GM12878 (cell line): ENCODE data around the gene SLC2A4RG. TPM values are rescaled to one million over a fixed set of nuclear protein-coding genes. Genes with fewer than 3 reads are reported as not detected.

Experiments used
- ATAC-seq: fragments of 200-7000 bp; cut with Tn5 transposase; 3 replicates; pipeline ENCODE4 v1.9.1; 2020; ENCODE audit warnings: mild to moderate bottlenecking, moderate library complexity
- BruUV-seq: library from RNA; stranded (reverse); fragments of 400-500 nt; replicated peaks from 2 replicates; lab custom pipeline; 2021; lab: Mats Ljungman, UMichigan
- CTCF ChIA-PET: fragments of 300-600 bp; sonication (Branson Sonifier 250); formaldehyde crosslinking; extraction: SDS; loops from one replicate; lab custom pipeline; 2021; ENCODE audit warnings: inconsistent platforms; lab: Yijun Ruan, JAX
- POLR2A ChIA-PET: fragments of 350-600 bp; formaldehyde crosslinking; extraction: SDS; loops from one replicate; lab custom pipeline; 2021; ENCODE audit warnings: inconsistent platforms; lab: Charles Lee
- RAD21 ChIA-PET: fragments of 300-600 bp; sonication (Branson Sonifier 250); formaldehyde crosslinking; loops from one replicate; lab custom pipeline; 2023; ENCODE audit warnings: antibody characterized with exemption; ENCODE audit not compliant: unreplicated experiment; lab: Charles Lee
- SMC1A ChIA-PET: fragments of 300-600 bp; sonication (Branson Sonifier 250); formaldehyde crosslinking; loops from one replicate; lab custom pipeline; 2023; ENCODE audit not compliant: unreplicated experiment, uncharacterized antibody; lab: Charles Lee
- DNase-seq: peaks from one replicate; pipeline ENCODE4 v3.0.0-alpha.2; 2011; ENCODE audit warnings: low read depth, low spot score
- FAIRE-seq: peaks from 3 replicates; lab custom pipeline; 2011; peaks lifted over from hg19 to GRCh38; lab: Jason Lieb, UNC
- H2AFZ ChIP-seq: 2 replicates; pipeline ENCODE4 v1.6.0; 2011; ENCODE audit warnings: low read depth, low read length, control low read depth; ENCODE audit not compliant: control insufficient read depth
- H3K27ac ChIP-seq: 2 replicates; pipeline ENCODE4 v1.5.1; 2011; ENCODE audit warnings: control low read depth; ENCODE audit not compliant: control insufficient read depth, insufficient read depth
- H3K27me3 ChIP-seq, 2 experiments: replicated peaks in 1 of 2; 2 replicates each; pipeline versions ENCODE4 v1.6.0 to v1.6.1; 2011; ENCODE audit warnings: low read length in 1 of 2; ENCODE audit not compliant: control insufficient read depth in 2 of 2, insufficient read depth in 2 of 2
- H3K36me3 ChIP-seq, 2 experiments: 2 replicates each; pipeline ENCODE4 v1.5.1; 2011; ENCODE audit warnings: low read length in 1 of 2; ENCODE audit not compliant: control insufficient read depth in 2 of 2, insufficient read depth in 2 of 2
- H3K4me1 ChIP-seq: 2 replicates; pipeline ENCODE4 v1.6.1; 2011; ENCODE audit warnings: mild to moderate bottlenecking, low read length, moderate library complexity, mixed read lengths; ENCODE audit not compliant: control insufficient read depth, insufficient read depth
- H3K4me2 ChIP-seq: 2 replicates; pipeline ENCODE4 v1.6.0; 2011; ENCODE audit warnings: control low read depth; ENCODE audit not compliant: control insufficient read depth, insufficient read depth
- H3K4me3 ChIP-seq: fragments of 200-600 bp; sonication (generic); 2 replicates; pipeline ENCODE4 v1.5.1; 2016
- H3K79me2 ChIP-seq: 2 replicates; pipeline ENCODE4 v1.6.0; 2011; ENCODE audit warnings: low read length; ENCODE audit not compliant: control insufficient read depth, insufficient read depth
- H3K9ac ChIP-seq: 2 replicates; pipeline ENCODE4 v1.8.0; 2011; ENCODE audit warnings: low read length, control low read depth, mixed read lengths; ENCODE audit not compliant: control insufficient read depth, insufficient read depth
- H3K9me3 ChIP-seq: replicated peaks from 3 replicates; pipeline ENCODE4 v1.5.1; 2011; ENCODE audit warnings: mild to moderate bottlenecking, low read length; ENCODE audit not compliant: control insufficient read depth, insufficient read depth
- H4K20me1 ChIP-seq: 2 replicates; pipeline ENCODE4 v1.6.0; 2011; ENCODE audit not compliant: control insufficient read depth, insufficient read depth
- CHD4 ChIP-seq: fragments of 200-600 bp; sonication (generic); IDR thresholded peaks from 2 replicates; pipeline ENCODE4 v1.6.1; 2016; ENCODE audit warnings: mild to moderate bottlenecking
- ESRRA ChIP-seq: IDR thresholded peaks from 2 replicates; pipeline ENCODE4 v1.6.1; 2012; ENCODE audit warnings: mild to moderate bottlenecking, low read length, improper control_type of control experiment
- FOS ChIP-seq: IDR thresholded peaks from 3 replicates; pipeline ENCODE4 v1.6.1; 2011; ENCODE audit warnings: borderline replicate concordance; ENCODE audit not compliant: insufficient read length; ENCODE audit errors: extremely low read depth
- FOXK2 ChIP-seq: fragments of 450-650 bp; IDR thresholded peaks from 2 replicates; pipeline ENCODE4 v1.6.1; 2017; ENCODE audit warnings: mild to moderate bottlenecking, moderate library complexity
- MEF2A ChIP-seq: IDR thresholded peaks from 2 replicates; pipeline ENCODE4 v1.6.1; 2011; ENCODE audit warnings: low read depth, mild to moderate bottlenecking, low read length, moderate library complexity; ENCODE audit not compliant: insufficient read depth
- NBN ChIP-seq: fragments of 450-650 bp; IDR thresholded peaks from 2 replicates; pipeline ENCODE4 v1.6.1; 2016
- NFIC ChIP-seq: IDR thresholded peaks from 2 replicates; pipeline ENCODE4 v1.6.1; 2012; ENCODE audit warnings: low read depth, mild to moderate bottlenecking, inconsistent platforms, low read length, moderate library complexity
- NFYB ChIP-seq: IDR thresholded peaks from 2 replicates; pipeline ENCODE4 v1.6.1; 2011; ENCODE audit warnings: low read depth, mild to moderate bottlenecking, low read length, improper control_type of control experiment, moderate library complexity; ENCODE audit not compliant: insufficient read depth
- NKRF ChIP-seq: fragments of 450-650 bp; conservative IDR thresholded peaks from 2 replicates; pipeline ENCODE4 v1.6.1; 2017; ENCODE audit warnings: mild to moderate bottlenecking, moderate library complexity
- PAX5 ChIP-seq: IDR thresholded peaks from 2 replicates; pipeline ENCODE4 v1.6.1; 2011; ENCODE audit warnings: low read depth, low read length, borderline replicate concordance
- SP1 ChIP-seq: IDR thresholded peaks from one replicate; pipeline ENCODE4 v1.6.1; 2011; ENCODE audit warnings: low read depth, low read length
- STAT1 ChIP-seq: fragments of 450-650 bp; conservative IDR thresholded peaks from 2 replicates; pipeline ENCODE4 v1.6.1; 2014; ENCODE audit warnings: antibody characterized with exemption, mild to moderate bottlenecking
- TCF3 ChIP-seq: IDR thresholded peaks from 2 replicates; pipeline ENCODE4 v1.6.1; 2012; ENCODE audit warnings: low read depth, mild to moderate bottlenecking, low read length, borderline replicate concordance; ENCODE audit not compliant: insufficient read depth
- ZSCAN29 ChIP-seq: fragments of 450-650 bp; IDR thresholded peaks from 2 replicates; pipeline ENCODE4 v1.6.1; 2017; ENCODE audit warnings: mild to moderate bottlenecking, moderate library complexity
- WGBS: methylation state at CpG from one replicate; pipeline ENCODE4 v1.1.6; 2016; ENCODE audit warnings: low lambda C conversion rate; ENCODE audit not compliant: insufficient replicate concordance, insufficient coverage; ENCODE audit errors: missing lambda C conversion rate; 5-methylcytosine and 5-hydroxymethylcytosine counted together
- in situ Hi-C: fragments of 300-500 bp; cut with MboI; formaldehyde crosslinking; loops from 9 replicates; pipeline ENCODE4 v1.14.3; 2018; ENCODE audit warnings: mixed read lengths
- intact Hi-C: fragments of 100-400 bp; cut with micrococcal nuclease; formaldehyde crosslinking; loops from one replicate; pipeline ENCODE4 v1.14.2; 2022; ENCODE audit not compliant: unreplicated experiment
- polyA plus RNA-seq, 11 experiments: library from polyadenylated mRNA; depleted of rRNA in 4 of 11; unstranded in 6 of 11; stranded (reverse) in 5 of 11; fragments of >200 nt; fragmentation: Nextera tagmentation in 4 of 11; fragmentation: Illumina TruSeq in 1 of 11; extraction: Ambion mirVana in 4 of 11; extraction: Trizol in 1 of 11; gene quantifications; 1 replicate in 1 of 11; 2 replicates in 10 of 11; pipeline versions ENCODE4 v1.2.1 to v1.2.3, GENCODE V29; 2011 to 2016; ENCODE audit warnings: inconsistent platforms in 2 of 11, missing spikeins in 2 of 11, low read depth in 1 of 11
- total RNA-seq, 4 experiments: library from RNA; depleted of rRNA in 3 of 4; stranded (reverse); fragments of >200 nt in 3 of 4; fragmentation: Illumina TruSeq in 1 of 4; extraction: Trizol in 1 of 4; gene quantifications; 2 replicates each; pipeline versions ENCODE4 v1.2.1 to v1.2.3, GENCODE V29; 2013 to 2021
- TF ChIP-seq, protein P1 (sequence below): IDR thresholded peaks from 2 replicates; pipeline ENCODE4 v1.6.1; 2012; ENCODE audit warnings: low read depth, low read length, improper control_type of control experiment
- TF ChIP-seq, protein P2 (sequence below): fragments of 450-650 bp; IDR thresholded peaks from 2 replicates; pipeline ENCODE4 v1.6.1; 2017; ENCODE audit warnings: low read depth, mild to moderate bottlenecking, moderate library complexity
- TF ChIP-seq, protein P3 (sequence below): fragments of 450-650 bp; IDR thresholded peaks from 2 replicates; pipeline ENCODE4 v1.6.1; 2017; ENCODE audit warnings: borderline replicate concordance
- TF ChIP-seq, protein P4 (sequence below): fragments of 450-650 bp; IDR thresholded peaks from 2 replicates; pipeline ENCODE4 v1.6.1; 2014; ENCODE audit warnings: mild to moderate bottlenecking

The SLC2A4RG gene
- total and polyA plus RNA-seq, 10 of the 15 experiments (the other 5 are each of a cell fraction or from before 2014, with no cell fraction given) = 0.34 to 65.9 (median 13.3) TPM

- H3K36me3 ChIP-seq = no peaks in the 10 kb centered on the region; a peak in 1 of 4 replicates
- H3K4me1 ChIP-seq = peaks cover 16% of the 10 kb centered on the region
- FAIRE-seq = no peak
- H3K27me3 ChIP-seq = no peaks in the 10 kb centered on the region
- 28% methylated on average over 52 of the region's 52 CpGs for WGBS
- POLR2A ChIA-PET = no interaction called here
- BruUV-seq = no TSS peak
- H4K20me1 ChIP-seq = no peaks in the 10 kb centered on the region
- no peaks in the 10 kb centered on the region for H3K79me2 ChIP-seq
- no peak within 1 kb of the TSS for H3K4me2 ChIP-seq
- CTCF ChIA-PET = interaction anchor here (0.7 kb wide), 1 partner anchor 11 kb away, joined by 3 read pairs; the partner anchor contains the start of genes ARFRP1 and ZGPAT
- in situ Hi-C loops (no loop called here), intact Hi-C loops (no loop called here)
- no peak for DNase-seq
- H2AFZ ChIP-seq = no peak within 1 kb of the TSS
- no peak within 1 kb of the TSS for H3K9ac ChIP-seq
- no peak for ATAC-seq
- no peak within 1 kb of the TSS for H3K27ac ChIP-seq
- no peaks in the 10 kb centered on the region for H3K9me3 ChIP-seq
- no peak within 1 kb of the TSS for H3K4me3 ChIP-seq
- SMC1A ChIA-PET = no interaction called here
- RAD21 ChIA-PET = interaction anchor here (0.5 kb wide), 1 partner anchor 168 kb away, joined by 3 read pairs; the partner anchor contains the start of gene TPD52L2
- TF ChIP-seq FOXK2 (no peak), STAT1 (no peak), PAX5 (no peak), CHD4 (no peak), TCF3 (no peak), NFIC (no peak), NKRF (no peak), ESRRA (no peak), ZSCAN29 (no peak), NFYB (no peak), FOS (no peak), MEF2A (no peak), NBN (no peak), SP1 (no peak)
- TF ChIP-seq, protein P1, sequence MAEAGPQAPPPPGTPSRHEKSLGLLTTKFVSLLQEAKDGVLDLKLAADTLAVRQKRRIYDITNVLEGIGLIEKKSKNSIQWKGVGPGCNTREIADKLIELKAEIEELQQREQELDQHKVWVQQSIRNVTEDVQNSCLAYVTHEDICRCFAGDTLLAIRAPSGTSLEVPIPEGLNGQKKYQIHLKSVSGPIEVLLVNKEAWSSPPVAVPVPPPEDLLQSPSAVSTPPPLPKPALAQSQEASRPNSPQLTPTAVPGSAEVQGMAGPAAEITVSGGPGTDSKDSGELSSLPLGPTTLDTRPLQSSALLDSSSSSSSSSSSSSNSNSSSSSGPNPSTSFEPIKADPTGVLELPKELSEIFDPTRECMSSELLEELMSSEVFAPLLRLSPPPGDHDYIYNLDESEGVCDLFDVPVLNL = no peak
- TF ChIP-seq, protein P2, sequence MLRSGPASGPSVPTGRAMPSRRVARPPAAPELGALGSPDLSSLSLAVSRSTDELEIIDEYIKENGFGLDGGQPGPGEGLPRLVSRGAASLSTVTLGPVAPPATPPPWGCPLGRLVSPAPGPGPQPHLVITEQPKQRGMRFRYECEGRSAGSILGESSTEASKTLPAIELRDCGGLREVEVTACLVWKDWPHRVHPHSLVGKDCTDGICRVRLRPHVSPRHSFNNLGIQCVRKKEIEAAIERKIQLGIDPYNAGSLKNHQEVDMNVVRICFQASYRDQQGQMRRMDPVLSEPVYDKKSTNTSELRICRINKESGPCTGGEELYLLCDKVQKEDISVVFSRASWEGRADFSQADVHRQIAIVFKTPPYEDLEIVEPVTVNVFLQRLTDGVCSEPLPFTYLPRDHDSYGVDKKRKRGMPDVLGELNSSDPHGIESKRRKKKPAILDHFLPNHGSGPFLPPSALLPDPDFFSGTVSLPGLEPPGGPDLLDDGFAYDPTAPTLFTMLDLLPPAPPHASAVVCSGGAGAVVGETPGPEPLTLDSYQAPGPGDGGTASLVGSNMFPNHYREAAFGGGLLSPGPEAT = no peak
- TF ChIP-seq, protein P3, sequence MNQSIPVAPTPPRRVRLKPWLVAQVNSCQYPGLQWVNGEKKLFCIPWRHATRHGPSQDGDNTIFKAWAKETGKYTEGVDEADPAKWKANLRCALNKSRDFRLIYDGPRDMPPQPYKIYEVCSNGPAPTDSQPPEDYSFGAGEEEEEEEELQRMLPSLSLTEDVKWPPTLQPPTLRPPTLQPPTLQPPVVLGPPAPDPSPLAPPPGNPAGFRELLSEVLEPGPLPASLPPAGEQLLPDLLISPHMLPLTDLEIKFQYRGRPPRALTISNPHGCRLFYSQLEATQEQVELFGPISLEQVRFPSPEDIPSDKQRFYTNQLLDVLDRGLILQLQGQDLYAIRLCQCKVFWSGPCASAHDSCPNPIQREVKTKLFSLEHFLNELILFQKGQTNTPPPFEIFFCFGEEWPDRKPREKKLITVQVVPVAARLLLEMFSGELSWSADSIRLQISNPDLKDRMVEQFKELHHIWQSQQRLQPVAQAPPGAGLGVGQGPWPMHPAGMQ = no peak
- TF ChIP-seq, protein P4, sequence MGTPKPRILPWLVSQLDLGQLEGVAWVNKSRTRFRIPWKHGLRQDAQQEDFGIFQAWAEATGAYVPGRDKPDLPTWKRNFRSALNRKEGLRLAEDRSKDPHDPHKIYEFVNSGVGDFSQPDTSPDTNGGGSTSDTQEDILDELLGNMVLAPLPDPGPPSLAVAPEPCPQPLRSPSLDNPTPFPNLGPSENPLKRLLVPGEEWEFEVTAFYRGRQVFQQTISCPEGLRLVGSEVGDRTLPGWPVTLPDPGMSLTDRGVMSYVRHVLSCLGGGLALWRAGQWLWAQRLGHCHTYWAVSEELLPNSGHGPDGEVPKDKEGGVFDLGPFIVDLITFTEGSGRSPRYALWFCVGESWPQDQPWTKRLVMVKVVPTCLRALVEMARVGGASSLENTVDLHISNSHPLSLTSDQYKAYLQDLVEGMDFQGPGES = no peak
These were observed 42.8 kb upstream of the SLC2A4RG start, which contains the start of gene TNFRSF6B for GRCh38 chr20:63696628-63697356. Gene TNFRSF6B (plus strand): TSS chr20:63696652. CDS start chr20:63696768, 116 bp downstream.
